Fibroblast of lung (primary cell): Measurements from ENCODE around the gene GAB2. TPM values are rescaled to one million over a fixed set of nuclear protein-coding genes. Genes with fewer than 3 reads are reported as not detected.
A peak's percentile ranks its signal among the peaks of the same experiment; 100 is the strongest.

ENCODE experiments used
- DNase-seq, 2 donors: peaks; one replicate each; pipeline versions ENCODE4 v3.0.0 to v3.0.0-alpha.2; 2010; ENCODE audit warnings: low read depth in 2 of 2
- H2AFZ ChIP-seq: 2 replicates; pipeline ENCODE4 v1.5.1; 2012; ENCODE audit warnings: low read length, control low read depth, inconsistent platforms
- H3K27ac ChIP-seq: 2 replicates; pipeline ENCODE4 v1.5.1; 2011; ENCODE audit warnings: low read length, control low read depth; ENCODE audit not compliant: insufficient read depth
- H3K27me3 ChIP-seq: 2 replicates; pipeline ENCODE4 v1.5.1; 2011; ENCODE audit warnings: mild to moderate bottlenecking, low read length; ENCODE audit not compliant: control insufficient read depth, insufficient read depth
- H3K36me3 ChIP-seq: 2 replicates; pipeline ENCODE4 v1.5.1; 2011; ENCODE audit warnings: low read length; ENCODE audit not compliant: control insufficient read depth, insufficient read depth
- H3K4me1 ChIP-seq: 2 replicates; pipeline ENCODE4 v1.5.1; 2011; ENCODE audit warnings: low read length; ENCODE audit not compliant: control insufficient read depth, insufficient read depth; ENCODE audit errors: extremely low read depth
- H3K4me2 ChIP-seq: 2 replicates; pipeline ENCODE4 v1.5.1; 2011; ENCODE audit warnings: low read length, control low read depth; ENCODE audit not compliant: insufficient read depth; ENCODE audit errors: extremely low read depth
- H3K4me3 ChIP-seq, 4 experiments: fragments of 200-600 bp in 1 of 4; sonication (generic) in 1 of 4; replicated peaks in 1 of 4; 2 replicates each; pipeline ENCODE4 v1.5.1; 2011 to 2016; ENCODE audit warnings: low read length in 4 of 4, low read depth in 3 of 4, mild to moderate bottlenecking in 3 of 4, control low read depth in 2 of 4, inconsistent platforms in 1 of 4, mixed read lengths in 1 of 4; ENCODE audit not compliant: insufficient read depth in 1 of 4; ENCODE audit errors: control extremely low read depth in 1 of 4
- H3K79me2 ChIP-seq: 2 replicates; pipeline ENCODE4 v1.5.1; 2012; ENCODE audit warnings: mild to moderate bottlenecking, low read length, inconsistent platforms; ENCODE audit not compliant: control insufficient read depth, insufficient read depth
- H3K9ac ChIP-seq: 2 replicates; pipeline ENCODE4 v1.5.1; 2011; ENCODE audit warnings: mild to moderate bottlenecking, low read length, control low read depth; ENCODE audit not compliant: insufficient read depth
- H3K9me3 ChIP-seq: 2 replicates; pipeline ENCODE4 v1.5.1; 2012; ENCODE audit warnings: low read depth, low read length; ENCODE audit not compliant: control insufficient read depth, insufficient read depth
- H4K20me1 ChIP-seq: 2 replicates; pipeline ENCODE4 v1.5.1; 2011; ENCODE audit warnings: low read length; ENCODE audit not compliant: control insufficient read depth, insufficient read depth; ENCODE audit errors: extremely low read depth
- EZH2 ChIP-seq: IDR thresholded peaks from 2 replicates; pipeline ENCODE4 v1.5.1; 2012; ENCODE audit warnings: low read length, control low read depth, mild to moderate bottlenecking; ENCODE audit errors: missing control alignments
- polyA plus RNA-seq, 2 donors: library from polyadenylated mRNA; depleted of rRNA in 1 of 2; stranded (reverse) in 1 of 2; unstranded in 1 of 2; fragments of >200 nt; gene quantifications; 2 replicates each; pipeline ENCODE4 v1.2.1, GENCODE V29; 2011 to 2012; ENCODE audit warnings: missing spikeins in 1 of 2
- total RNA-seq: library from RNA; depleted of rRNA; stranded (reverse); fragments of >200 nt; gene quantifications from 2 replicates; pipeline ENCODE4 v1.2.1, GENCODE V29; 2014
- TF ChIP-seq, protein P1 (sequence below), 2 donors: IDR thresholded peaks in 1 of 2; conservative IDR thresholded peaks in 1 of 2; 1 replicate in 1 of 2; 2 replicates in 1 of 2; pipeline ENCODE4 v1.5.1; 2011 to 2012; ENCODE audit warnings: low read length in 2 of 2, control low read depth in 1 of 2, inconsistent platforms in 1 of 2, low read depth in 1 of 2, mild to moderate bottlenecking in 1 of 2

GAB2 gene
- total and polyA plus RNA-seq, 2 donors (not counting 1 experiment from before 2014, with no cell fraction given): 7.1 to 14.0 TPM

DNA sequence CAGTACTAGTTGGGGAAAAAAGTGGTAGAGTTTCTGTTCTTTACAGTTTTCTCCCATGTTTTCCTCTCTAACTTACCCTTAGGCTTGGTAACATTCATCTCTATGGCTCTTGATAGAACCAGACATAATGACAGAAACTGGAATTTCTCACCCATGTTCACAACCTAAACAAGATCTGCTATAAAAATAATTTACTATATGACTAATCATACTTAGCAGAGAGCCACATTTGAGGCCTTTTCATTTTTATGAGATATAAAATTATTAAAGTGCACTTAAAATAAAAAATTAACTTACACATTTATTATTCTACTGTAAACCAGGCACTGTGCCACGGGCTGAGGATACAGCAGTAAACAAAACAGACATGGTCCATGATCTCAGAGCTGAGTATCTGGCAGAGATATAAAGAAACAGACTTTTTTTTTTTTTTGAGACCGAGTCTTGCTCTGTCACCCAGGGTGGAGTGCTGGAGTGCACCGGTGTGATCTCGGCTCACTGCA lies 98.1 kb downstream of the GAB2 start:
- no peaks in the 10 kb centered on the region for H4K20me1 ChIP-seq
- no peak overlapping the region for H2AFZ ChIP-seq
- no peak overlapping the region for H3K4me3 ChIP-seq
- H3K4me1 ChIP-seq: peaks cover 13% of the 10 kb centered on the region
- no peaks in the 10 kb centered on the region for H3K36me3 ChIP-seq
- H3K27ac ChIP-seq: no peak overlapping the region
- DNase-seq: peak; percentile 14 to 62
- no peaks in the 10 kb centered on the region for H3K9me3 ChIP-seq
- TF ChIP-seq, protein P1, sequence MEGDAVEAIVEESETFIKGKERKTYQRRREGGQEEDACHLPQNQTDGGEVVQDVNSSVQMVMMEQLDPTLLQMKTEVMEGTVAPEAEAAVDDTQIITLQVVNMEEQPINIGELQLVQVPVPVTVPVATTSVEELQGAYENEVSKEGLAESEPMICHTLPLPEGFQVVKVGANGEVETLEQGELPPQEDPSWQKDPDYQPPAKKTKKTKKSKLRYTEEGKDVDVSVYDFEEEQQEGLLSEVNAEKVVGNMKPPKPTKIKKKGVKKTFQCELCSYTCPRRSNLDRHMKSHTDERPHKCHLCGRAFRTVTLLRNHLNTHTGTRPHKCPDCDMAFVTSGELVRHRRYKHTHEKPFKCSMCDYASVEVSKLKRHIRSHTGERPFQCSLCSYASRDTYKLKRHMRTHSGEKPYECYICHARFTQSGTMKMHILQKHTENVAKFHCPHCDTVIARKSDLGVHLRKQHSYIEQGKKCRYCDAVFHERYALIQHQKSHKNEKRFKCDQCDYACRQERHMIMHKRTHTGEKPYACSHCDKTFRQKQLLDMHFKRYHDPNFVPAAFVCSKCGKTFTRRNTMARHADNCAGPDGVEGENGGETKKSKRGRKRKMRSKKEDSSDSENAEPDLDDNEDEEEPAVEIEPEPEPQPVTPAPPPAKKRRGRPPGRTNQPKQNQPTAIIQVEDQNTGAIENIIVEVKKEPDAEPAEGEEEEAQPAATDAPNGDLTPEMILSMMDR (conservative IDR thresholded peaks at IDR 0.05 in 1 of 2, IDR thresholded peaks at IDR 0.05 in 1 of 2; ENCODE audit: low read depth in 1 of 2, low read length in 2 of 2): no peak
- TF ChIP-seq EZH2: no peak
- peak overlapping the region; percentile 37 for H3K4me2 ChIP-seq
- no peaks in the 10 kb centered on the region for H3K27me3 ChIP-seq
- H3K9ac ChIP-seq: no peak overlapping the region
- H3K79me2 ChIP-seq: no peaks in the 10 kb centered on the region

DNA sequence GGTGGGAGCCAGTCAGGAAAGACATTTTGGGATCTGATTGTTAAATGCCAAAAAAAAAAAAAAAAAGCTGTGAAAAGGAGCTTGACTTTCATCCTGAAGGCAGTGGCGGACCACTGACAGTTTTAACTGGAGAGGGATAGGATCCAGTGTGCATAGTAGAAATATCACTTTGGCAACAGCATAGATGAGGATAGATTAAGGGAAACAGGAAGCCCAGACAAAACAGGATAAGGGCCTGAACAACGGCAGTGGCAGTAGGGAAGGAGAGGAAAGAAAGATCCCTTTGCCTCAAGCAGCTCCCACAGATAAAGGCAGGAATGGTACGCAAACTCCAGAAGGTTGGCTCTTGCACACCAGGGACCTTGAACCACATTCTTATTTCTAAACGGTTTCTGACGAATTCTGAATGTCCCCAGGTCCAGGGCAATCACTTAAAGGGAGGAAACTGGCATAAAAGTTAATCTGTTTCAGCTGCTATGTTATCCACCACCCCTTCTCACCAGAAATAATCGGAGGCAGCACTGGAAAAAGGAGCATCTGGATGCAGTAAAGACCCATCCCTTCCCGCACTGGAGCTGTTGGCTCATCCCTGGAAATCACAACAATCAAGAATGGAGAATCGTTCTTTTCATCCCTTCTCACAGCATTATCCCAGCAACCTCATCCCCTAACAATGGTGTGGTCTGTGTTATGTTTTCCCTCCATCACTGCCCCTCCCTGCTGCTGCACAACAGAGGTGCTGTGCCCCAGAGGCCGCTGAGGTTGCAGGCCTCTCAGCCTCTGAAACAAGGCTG lies 99.1 kb downstream of the GAB2 start:
- peaks cover 13% of the 10 kb centered on the region for H3K4me1 ChIP-seq
- TF ChIP-seq, protein P1 (conservative IDR thresholded peaks at IDR 0.05 in 1 of 2, IDR thresholded peaks at IDR 0.05 in 1 of 2; ENCODE audit: low read depth in 1 of 2, low read length in 2 of 2): no peak
- TF ChIP-seq EZH2: no peak
- no peaks in the 10 kb centered on the region for H3K27me3 ChIP-seq
- no peaks in the 10 kb centered on the region for H3K36me3 ChIP-seq
- H3K79me2 ChIP-seq: no peaks in the 10 kb centered on the region
- no peak for DNase-seq
- H3K27ac ChIP-seq: peak overlapping the region; percentile 31
- H3K9ac ChIP-seq: no peak overlapping the region
- no peaks in the 10 kb centered on the region for H4K20me1 ChIP-seq
- H3K4me2 ChIP-seq: peak overlapping the region; percentile 54
- peak overlapping the region; percentile 63 for H2AFZ ChIP-seq
- H3K4me3 ChIP-seq: no peak overlapping the region
- H3K9me3 ChIP-seq: no peaks in the 10 kb centered on the region

DNA sequence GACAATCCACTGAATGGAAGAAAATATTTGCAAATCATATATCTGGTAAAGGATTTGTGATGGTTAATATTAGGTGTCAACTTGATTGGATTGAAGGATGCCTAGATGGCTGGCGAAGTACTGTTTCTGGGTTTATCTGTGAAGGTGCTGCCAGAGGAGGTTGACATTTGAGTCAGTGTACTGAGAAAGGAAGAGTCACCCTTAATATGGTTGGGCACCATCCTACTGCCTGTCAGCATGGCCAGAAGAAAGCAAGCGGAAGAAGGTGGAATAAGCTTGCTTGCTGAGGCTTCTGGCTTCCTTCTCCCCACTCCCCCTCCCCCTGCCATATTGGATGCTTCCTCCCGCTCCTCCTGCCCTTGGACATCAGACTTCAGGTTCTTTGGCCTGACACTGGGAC lies 101.9 kb downstream of the GAB2 start:
- no peak overlapping the region for H3K4me3 ChIP-seq
- no peaks in the 10 kb centered on the region for H4K20me1 ChIP-seq
- no peak overlapping the region for H3K27ac ChIP-seq
- H3K9me3 ChIP-seq: no peaks in the 10 kb centered on the region
- no peak overlapping the region for H3K4me2 ChIP-seq
- H3K4me1 ChIP-seq: peaks cover 17% of the 10 kb centered on the region
- H3K79me2 ChIP-seq: no peaks in the 10 kb centered on the region
- no peak overlapping the region for H2AFZ ChIP-seq
- TF ChIP-seq EZH2: no peak
- TF ChIP-seq, protein P1 (conservative IDR thresholded peaks at IDR 0.05 in 1 of 2, IDR thresholded peaks at IDR 0.05 in 1 of 2; ENCODE audit: low read depth in 1 of 2, low read length in 2 of 2): no peak
- no peak overlapping the region for H3K9ac ChIP-seq
- H3K36me3 ChIP-seq: no peaks in the 10 kb centered on the region
- H3K27me3 ChIP-seq: no peaks in the 10 kb centered on the region
- no peak for DNase-seq
